HUES6 (cell line): ENCODE data around the gene PCDH18.
"Not testable (repeated sequence)": the region's sequence is repeated elsewhere in the genome, so short reads cannot be mapped to it uniquely, and the experiment has no call there.

Experiments used
- H3K27ac ChIP-seq: 2 replicates; pipeline ENCODE4 v1.7.0; 2013; ENCODE audit warnings: low read depth, mild to moderate bottlenecking, low read length, inconsistent platforms
- H3K27me3 ChIP-seq: 2 replicates; pipeline ENCODE4 v1.6.1; 2013; ENCODE audit warnings: low read length; ENCODE audit not compliant: control insufficient read depth, insufficient read depth
- H3K36me3 ChIP-seq: 2 replicates; pipeline ENCODE4 v1.6.1; 2013; ENCODE audit warnings: low read length; ENCODE audit not compliant: control insufficient read depth, insufficient read depth
- H3K4me1 ChIP-seq: 2 replicates; pipeline ENCODE4 v1.6.1; 2013; ENCODE audit warnings: low read length; ENCODE audit not compliant: control insufficient read depth, insufficient read depth
- H3K4me3 ChIP-seq: 2 replicates; pipeline ENCODE4 v1.5.1; 2013; ENCODE audit warnings: low read depth, low read length
- H3K9ac ChIP-seq: one replicate; pipeline ENCODE4 v1.6.1; 2013; ENCODE audit warnings: mild to moderate bottlenecking, low read length
- H3K9me3 ChIP-seq: 2 replicates; pipeline ENCODE4 v1.6.1; 2013; ENCODE audit warnings: low read depth, low read length; ENCODE audit not compliant: control insufficient read depth, insufficient read depth

Gene PCDH18

GRCh38 chr4:137540356-137540755 lies 8.1 kb upstream of the PCDH18 start:
- H3K4me3 ChIP-seq = no peak overlapping the region
- no peaks in the 10 kb centered on the region for H3K27me3 ChIP-seq
- H3K4me1 ChIP-seq = peaks cover 61% of the 10 kb centered on the region
- H3K27ac ChIP-seq = no peak overlapping the region; the same call in 1 of the 2 replicates
- no peak overlapping the region for H3K9ac ChIP-seq
- no peaks in the 10 kb centered on the region for H3K9me3 ChIP-seq
- no peaks in the 10 kb centered on the region for H3K36me3 ChIP-seq

GRCh38 chr4:137538526-137538925 lies 6.2 kb upstream of the PCDH18 start:
- Histone ChIP-seq H3K27me3 (no peaks in the 10 kb centered on the region), H3K9ac (no peak overlapping the region), H3K27ac (no peak overlapping the region), H3K4me1 (peaks cover 62% of the 10 kb centered on the region), H3K36me3 (no peaks in the 10 kb centered on the region), H3K9me3 (no peaks in the 10 kb centered on the region), H3K4me3 (no peak overlapping the region)

GRCh38 chr4:137537807-137538206 lies 5.5 kb upstream of the PCDH18 start:
- H3K9ac ChIP-seq, H3K4me3 ChIP-seq, H3K36me3 ChIP-seq, H3K27me3 ChIP-seq, H3K27ac ChIP-seq, H3K9me3 ChIP-seq: not testable (repeated sequence)
- peaks cover 61% of the 10 kb centered on the region for H3K4me1 ChIP-seq

GRCh38 chr4:137536789-137537561 lies 4.7 kb upstream of the PCDH18 start:
- H3K27me3 ChIP-seq = no peaks in the 10 kb centered on the region

GRCh38 chr4:137535718-137536117 lies 3.4 kb upstream of the PCDH18 start:
- H3K36me3 ChIP-seq = no peaks in the 10 kb centered on the region

More at GRCh38 chr4:137536789-137537561, 4.7 kb upstream of the PCDH18 start:
- H3K4me1 ChIP-seq = peaks cover 52% of the 10 kb centered on the region
- no peaks in the 10 kb centered on the region for H3K36me3 ChIP-seq
- no peaks in the 10 kb centered on the region for H3K9me3 ChIP-seq
- 0 out of 2 replicates have a peak overlapping the region, but pooled peaks have one; percentile 35 for H3K27ac ChIP-seq
- H3K9ac ChIP-seq = no peak overlapping the region
- H3K4me3 ChIP-seq = no peak overlapping the region

GRCh38 chr4:137534516-137534915 lies 2.2 kb upstream of the PCDH18 start:
- Histone ChIP-seq H3K4me1 (peaks cover 48% of the 10 kb centered on the region), H3K27me3 (no peaks in the 10 kb centered on the region), H3K9ac (no peak overlapping the region), H3K27ac (no peak overlapping the region), H3K36me3 (peaks cover 8% of the 10 kb centered on the region), H3K4me3 (no peak overlapping the region), H3K9me3 (no peaks in the 10 kb centered on the region)

More at GRCh38 chr4:137535718-137536117, 3.4 kb upstream of the PCDH18 start:
- Histone ChIP-seq H3K9me3 (no peaks in the 10 kb centered on the region), H3K27me3 (no peaks in the 10 kb centered on the region), H3K27ac (no peak overlapping the region), H3K4me3 (no peak overlapping the region), H3K4me1 (peaks cover 41% of the 10 kb centered on the region), H3K9ac (no peak overlapping the region)

GRCh38 chr4:137533855-137534254 lies 1.6 kb upstream of the PCDH18 start:
- Histone ChIP-seq H3K36me3 (peaks cover 15% of the 10 kb centered on the region), H3K9ac (no peak overlapping the region), H3K27ac (no peak overlapping the region), H3K4me1 (peaks cover 51% of the 10 kb centered on the region), H3K9me3 (no peaks in the 10 kb centered on the region), H3K4me3 (no peak overlapping the region), H3K27me3 (no peaks in the 10 kb centered on the region)

GRCh38 chr4:137532869-137533236 lies 559 bp upstream of the PCDH18 start:
- peak overlapping the region; percentile 66 for H3K9ac ChIP-seq
- H3K4me1 ChIP-seq = peaks cover 51% of the 10 kb centered on the region
- no peaks in the 10 kb centered on the region for H3K9me3 ChIP-seq
- H3K36me3 ChIP-seq = peaks cover 25% of the 10 kb centered on the region
- peak overlapping the region; percentile 79 for H3K4me3 ChIP-seq
- peak overlapping the region; percentile 75 for H3K27ac ChIP-seq
- H3K27me3 ChIP-seq = no peaks in the 10 kb centered on the region

GRCh38 chr4:137531168-137531985 lies 917 bp downstream of the PCDH18 start:
- Histone ChIP-seq H3K4me3 (peak overlapping the region; percentile 79), H3K27me3 (no peaks in the 10 kb centered on the region), H3K9me3 (no peaks in the 10 kb centered on the region), H3K36me3 (peaks cover 39% of the 10 kb centered on the region), H3K9ac (peak overlapping the region; percentile 86), H3K27ac (no peak overlapping the region; the same call in 1 of the 2 replicates), H3K4me1 (peaks cover 43% of the 10 kb centered on the region)

GRCh38 chr4:137530176-137530575 lies 2.1 kb downstream of the PCDH18 start:
- Histone ChIP-seq H3K9me3 (no peaks in the 10 kb centered on the region), H3K4me1 (peaks cover 33% of the 10 kb centered on the region), H3K27me3 (no peaks in the 10 kb centered on the region), H3K36me3 (peaks cover 51% of the 10 kb centered on the region), H3K4me3 (peak overlapping the region; percentile 79), H3K27ac (no peak overlapping the region), H3K9ac (no peak overlapping the region)

GRCh38 chr4:137529432-137529831 lies 2.9 kb downstream of the PCDH18 start:
- Histone ChIP-seq H3K27me3 (no peaks in the 10 kb centered on the region), H3K36me3 (peaks cover 58% of the 10 kb centered on the region), H3K9me3 (no peaks in the 10 kb centered on the region), H3K4me1 (peaks cover 27% of the 10 kb centered on the region), H3K27ac (no peak overlapping the region), H3K9ac (peak overlapping the region; percentile 16), H3K4me3 (peak overlapping the region; percentile 79)
